Ishikawa (cell line): ENCODE measurements around the gene ALOX5.

Experiments used
- CEBPB ChIP-seq: IDR thresholded peaks from 2 replicates; pipeline ENCODE4 v1.6.1; 2012
- CREB1 ChIP-seq: IDR thresholded peaks from 2 replicates; pipeline ENCODE4 v1.6.1; 2012; ENCODE audit warnings: low read depth
- EGR1 ChIP-seq: IDR thresholded peaks from 2 replicates; pipeline ENCODE4 v1.6.1; 2012
- EP300 ChIP-seq: IDR thresholded peaks from 2 replicates; pipeline ENCODE4 v1.6.1; 2012; ENCODE audit warnings: borderline replicate concordance
- FOXM1 ChIP-seq: IDR thresholded peaks from 2 replicates; pipeline ENCODE4 v1.6.1; 2012; ENCODE audit warnings: low read depth, borderline replicate concordance
- NFIC ChIP-seq: IDR thresholded peaks from 2 replicates; pipeline ENCODE4 v1.6.1; 2012
- RAD21 ChIP-seq: IDR thresholded peaks from 2 replicates; pipeline ENCODE4 v1.6.1; 2012; ENCODE audit warnings: low read depth
- TAF1 ChIP-seq: IDR thresholded peaks from 2 replicates; pipeline ENCODE4 v1.6.1; 2012; ENCODE audit warnings: low read depth, mild to moderate bottlenecking
- TCF12 ChIP-seq: IDR thresholded peaks from 2 replicates; pipeline ENCODE4 v1.6.1; 2012; ENCODE audit warnings: low read depth
- TEAD4 ChIP-seq: IDR thresholded peaks from 2 replicates; pipeline ENCODE4 v1.6.1; 2012
- YY1 ChIP-seq: IDR thresholded peaks from 2 replicates; pipeline ENCODE4 v1.6.1; 2012; ENCODE audit warnings: low read depth
- ZBTB7A ChIP-seq: IDR thresholded peaks from 2 replicates; pipeline ENCODE4 v1.6.1; 2012; ENCODE audit warnings: low read depth
- TF ChIP-seq, protein P1 (sequence below): IDR thresholded peaks from 2 replicates; pipeline ENCODE4 v1.6.1; 2012
- TF ChIP-seq, protein P2 (sequence below): IDR thresholded peaks from 2 replicates; pipeline ENCODE4 v1.6.1; 2012
- TF ChIP-seq, protein P3 (sequence below): IDR thresholded peaks from 2 replicates; pipeline ENCODE4 v1.6.1; 2012; ENCODE audit warnings: low read depth, mild to moderate bottlenecking

Gene ALOX5

DNA sequence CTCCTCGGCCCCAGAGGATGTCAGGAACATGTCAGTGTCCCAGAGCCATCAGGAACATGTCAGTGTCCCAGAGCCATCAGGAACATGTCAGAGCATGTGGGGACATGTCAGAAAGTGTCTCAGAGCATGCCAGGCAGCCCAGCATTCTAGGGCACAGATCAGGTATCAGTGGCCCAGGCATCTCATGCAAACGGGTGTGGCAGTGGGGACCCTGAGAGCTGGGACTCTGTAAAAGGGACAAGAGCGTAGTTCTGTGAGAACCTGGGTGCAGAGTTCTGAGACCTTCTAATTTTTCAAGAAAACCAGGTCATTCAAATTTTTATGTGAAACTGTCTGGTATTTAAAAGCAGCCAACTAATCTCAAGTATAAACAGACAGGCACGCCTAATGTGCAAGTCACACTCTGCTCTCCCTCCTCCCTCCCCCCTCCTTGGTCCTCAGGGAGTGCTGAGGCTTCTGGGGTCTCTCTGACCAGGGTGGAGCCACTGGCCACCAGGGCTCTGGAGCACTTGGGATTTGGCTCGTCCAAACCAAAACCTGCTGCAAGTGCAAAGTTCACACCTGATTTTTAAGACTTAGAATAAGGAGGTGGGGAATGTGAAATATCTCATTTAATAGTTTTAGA, 64.6 kb downstream of the ALOX5 start:
- TF ChIP-seq CEBPB (no peak), EGR1 (no peak), RAD21 (no peak), ZBTB7A (no peak), NFIC (no peak), EP300 (no peak), FOXM1 (no peak), TCF12 (no peak), TEAD4 (no peak), YY1 (no peak), TAF1 (no peak), CREB1 (no peak)
- TF ChIP-seq, protein P1, sequence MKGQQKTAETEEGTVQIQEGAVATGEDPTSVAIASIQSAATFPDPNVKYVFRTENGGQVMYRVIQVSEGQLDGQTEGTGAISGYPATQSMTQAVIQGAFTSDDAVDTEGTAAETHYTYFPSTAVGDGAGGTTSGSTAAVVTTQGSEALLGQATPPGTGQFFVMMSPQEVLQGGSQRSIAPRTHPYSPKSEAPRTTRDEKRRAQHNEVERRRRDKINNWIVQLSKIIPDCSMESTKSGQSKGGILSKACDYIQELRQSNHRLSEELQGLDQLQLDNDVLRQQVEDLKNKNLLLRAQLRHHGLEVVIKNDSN = no peak
- TF ChIP-seq, protein P2, sequence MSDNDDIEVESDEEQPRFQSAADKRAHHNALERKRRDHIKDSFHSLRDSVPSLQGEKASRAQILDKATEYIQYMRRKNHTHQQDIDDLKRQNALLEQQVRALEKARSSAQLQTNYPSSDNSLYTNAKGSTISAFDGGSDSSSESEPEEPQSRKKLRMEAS = no peak
- TF ChIP-seq, protein P3, sequence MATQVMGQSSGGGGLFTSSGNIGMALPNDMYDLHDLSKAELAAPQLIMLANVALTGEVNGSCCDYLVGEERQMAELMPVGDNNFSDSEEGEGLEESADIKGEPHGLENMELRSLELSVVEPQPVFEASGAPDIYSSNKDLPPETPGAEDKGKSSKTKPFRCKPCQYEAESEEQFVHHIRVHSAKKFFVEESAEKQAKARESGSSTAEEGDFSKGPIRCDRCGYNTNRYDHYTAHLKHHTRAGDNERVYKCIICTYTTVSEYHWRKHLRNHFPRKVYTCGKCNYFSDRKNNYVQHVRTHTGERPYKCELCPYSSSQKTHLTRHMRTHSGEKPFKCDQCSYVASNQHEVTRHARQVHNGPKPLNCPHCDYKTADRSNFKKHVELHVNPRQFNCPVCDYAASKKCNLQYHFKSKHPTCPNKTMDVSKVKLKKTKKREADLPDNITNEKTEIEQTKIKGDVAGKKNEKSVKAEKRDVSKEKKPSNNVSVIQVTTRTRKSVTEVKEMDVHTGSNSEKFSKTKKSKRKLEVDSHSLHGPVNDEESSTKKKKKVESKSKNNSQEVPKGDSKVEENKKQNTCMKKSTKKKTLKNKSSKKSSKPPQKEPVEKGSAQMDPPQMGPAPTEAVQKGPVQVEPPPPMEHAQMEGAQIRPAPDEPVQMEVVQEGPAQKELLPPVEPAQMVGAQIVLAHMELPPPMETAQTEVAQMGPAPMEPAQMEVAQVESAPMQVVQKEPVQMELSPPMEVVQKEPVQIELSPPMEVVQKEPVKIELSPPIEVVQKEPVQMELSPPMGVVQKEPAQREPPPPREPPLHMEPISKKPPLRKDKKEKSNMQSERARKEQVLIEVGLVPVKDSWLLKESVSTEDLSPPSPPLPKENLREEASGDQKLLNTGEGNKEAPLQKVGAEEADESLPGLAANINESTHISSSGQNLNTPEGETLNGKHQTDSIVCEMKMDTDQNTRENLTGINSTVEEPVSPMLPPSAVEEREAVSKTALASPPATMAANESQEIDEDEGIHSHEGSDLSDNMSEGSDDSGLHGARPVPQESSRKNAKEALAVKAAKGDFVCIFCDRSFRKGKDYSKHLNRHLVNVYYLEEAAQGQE = no peak

DNA sequence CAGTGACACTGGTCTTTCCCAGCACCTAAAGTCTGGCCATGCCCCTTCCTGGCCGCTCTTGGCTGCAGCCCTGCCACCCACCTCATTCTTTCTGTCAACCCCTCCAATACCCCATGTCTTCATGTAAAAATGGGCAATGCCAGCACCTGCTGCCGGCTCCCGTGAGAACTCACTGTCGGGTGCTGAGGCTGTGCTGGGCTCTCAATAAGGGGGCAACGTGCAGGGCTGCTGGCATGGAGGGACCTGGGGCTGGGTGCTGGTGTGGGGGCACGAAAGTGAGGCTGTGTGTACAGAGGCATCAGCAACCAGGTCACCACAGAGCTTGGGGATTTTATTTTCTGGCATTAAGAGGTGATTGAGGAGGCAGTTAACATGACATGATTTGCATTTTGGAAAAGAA, 65.3 kb downstream of the ALOX5 start:
- TF ChIP-seq TEAD4 = no peak
- no peak for TF ChIP-seq FOXM1
- TF ChIP-seq CEBPB = no peak
- TF ChIP-seq, protein P3 = no peak
- TF ChIP-seq NFIC = no peak
- no peak for TF ChIP-seq TAF1
- no peak for TF ChIP-seq EGR1
- TF ChIP-seq RAD21 = no peak
- TF ChIP-seq, protein P1 = no peak
- TF ChIP-seq, protein P2 = no peak
- no peak for TF ChIP-seq YY1
- no peak for TF ChIP-seq CREB1
- no peak for TF ChIP-seq EP300
- no peak for TF ChIP-seq TCF12
- TF ChIP-seq ZBTB7A = no peak

DNA sequence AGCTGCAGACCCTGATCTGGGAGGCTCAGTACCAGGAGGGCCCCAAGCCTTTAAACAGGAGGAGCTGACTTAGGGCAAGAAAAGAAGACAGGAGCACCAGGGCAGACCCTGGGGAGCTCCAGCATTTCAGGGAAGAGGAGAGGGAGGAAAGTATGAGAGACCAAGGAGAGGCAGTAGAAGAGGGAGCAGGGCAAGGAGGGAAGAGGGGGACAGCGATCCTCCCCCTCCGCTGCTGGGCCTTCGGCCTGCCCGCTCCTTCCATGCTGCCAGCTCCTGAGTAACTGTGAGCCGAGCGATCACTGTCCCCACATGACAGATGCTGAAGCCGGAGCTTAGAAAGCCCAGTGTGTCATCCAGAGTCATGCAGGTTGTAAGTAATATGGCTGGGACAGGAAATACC, 65.9 kb downstream of the ALOX5 start:
- no peak for TF ChIP-seq ZBTB7A
- TF ChIP-seq RAD21 = no peak
- TF ChIP-seq YY1 = no peak
- TF ChIP-seq NFIC = no peak
- TF ChIP-seq, protein P3 = no peak
- TF ChIP-seq CREB1 = no peak
- TF ChIP-seq TCF12 = no peak
- TF ChIP-seq FOXM1 = no peak
- no peak for TF ChIP-seq CEBPB

DNA sequence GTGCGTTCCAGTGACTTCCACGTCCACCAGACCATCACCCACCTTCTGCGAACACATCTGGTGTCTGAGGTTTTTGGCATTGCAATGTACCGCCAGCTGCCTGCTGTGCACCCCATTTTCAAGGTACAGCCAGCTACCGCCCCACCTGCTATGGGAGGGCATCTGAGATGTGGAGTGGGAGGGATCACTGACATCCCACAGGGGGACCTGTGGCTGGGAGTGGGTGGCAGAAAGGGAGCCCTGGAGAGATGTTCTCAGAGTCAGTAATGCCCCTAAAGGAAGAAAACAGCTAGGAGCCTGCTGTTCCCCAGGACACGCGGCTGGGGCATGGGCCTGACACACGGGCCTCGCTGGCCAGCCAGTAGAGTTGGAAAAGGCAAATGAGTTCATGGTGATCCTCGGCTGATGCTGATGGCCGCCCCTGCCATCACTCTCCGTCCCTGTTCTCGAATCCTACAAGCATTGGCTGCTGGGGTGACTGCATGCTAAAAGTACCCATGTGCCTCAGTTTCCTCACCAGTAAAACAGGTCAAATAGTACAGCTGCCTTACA, 66.6 kb downstream of the ALOX5 start:
- TF ChIP-seq EP300 = no peak
- no peak for TF ChIP-seq FOXM1
